NCI-H146 treated with DMSO at 0.1 percent for 48 hours (cell line): ENCODE measurements around the gene MCC.

Source experiments
- DNase-seq: peaks from one replicate; lab custom pipeline; 2025; ENCODE audit not compliant: unreplicated experiment; lab: John Stamatoyannopoulos, UW

Gene MCC

GRCh38 chr5:113181853-113182490 lies 306.3 kb downstream of the MCC start:
- no peak for DNase-seq

DNA sequence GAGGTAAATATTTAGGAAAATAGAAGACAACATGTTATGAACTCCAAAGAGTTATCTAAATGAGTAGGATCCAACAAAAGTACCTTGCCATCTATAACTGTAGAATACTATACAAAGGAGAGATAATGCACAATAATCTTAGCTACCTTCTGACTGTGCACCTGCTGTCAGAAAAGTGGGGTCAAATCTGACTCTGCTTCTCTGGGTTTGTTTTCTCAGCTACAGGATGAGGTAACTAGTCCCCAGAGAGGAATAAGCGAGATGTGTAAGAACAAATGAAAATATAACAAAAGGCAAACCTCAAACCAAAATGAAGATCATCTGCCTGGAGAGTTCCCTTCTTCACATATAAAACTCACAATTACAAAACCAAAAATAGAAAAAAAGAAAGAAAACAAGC lies 306.8 kb downstream of the MCC start:
- no peak for DNase-seq

- no peak for DNase-seq
These were observed 309.1 kb downstream of the MCC start for GRCh38 chr5:113179156-113179555.

GRCh38 chr5:113178073-113178779 lies 310.0 kb downstream of the MCC start:
- DNase-seq, result no peak

- DNase-seq, result no peak
These were observed 311.0 kb downstream of the MCC start for GRCh38 chr5:113177225-113177624.

GRCh38 chr5:113176734-113177133 lies 311.5 kb downstream of the MCC start:
- no peak for DNase-seq

- no peak for DNase-seq
These were observed 312.1 kb downstream of the MCC start for GRCh38 chr5:113176196-113176595.

DNA sequence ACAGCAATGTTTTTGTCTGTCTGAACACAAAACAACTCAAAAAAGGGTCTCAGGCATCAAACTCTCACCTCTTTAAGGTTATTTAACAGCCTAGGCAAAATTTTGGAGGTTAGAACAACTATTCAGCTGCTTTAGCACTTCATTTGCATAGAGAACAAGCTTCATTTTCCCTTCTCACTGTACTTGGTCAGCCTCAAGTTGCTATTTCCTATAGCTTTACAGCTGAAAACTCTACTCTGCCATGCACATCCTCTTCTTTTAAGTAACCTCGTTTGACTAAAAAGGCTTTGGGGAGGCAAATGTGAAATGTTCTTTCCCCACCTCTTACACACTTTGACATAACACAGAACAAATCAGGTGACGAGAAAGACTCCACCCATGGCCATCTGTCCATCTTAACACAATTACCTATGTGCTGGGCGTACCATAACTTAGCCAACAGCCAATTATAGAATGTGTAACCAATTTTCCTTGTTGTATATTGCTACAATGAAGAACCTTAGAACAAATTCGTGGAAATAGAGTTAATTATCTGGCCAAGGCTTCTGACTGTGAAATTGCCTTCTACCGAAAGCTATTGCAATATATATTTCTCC lies 315.9 kb downstream of the MCC start:
- no peak for DNase-seq

DNA sequence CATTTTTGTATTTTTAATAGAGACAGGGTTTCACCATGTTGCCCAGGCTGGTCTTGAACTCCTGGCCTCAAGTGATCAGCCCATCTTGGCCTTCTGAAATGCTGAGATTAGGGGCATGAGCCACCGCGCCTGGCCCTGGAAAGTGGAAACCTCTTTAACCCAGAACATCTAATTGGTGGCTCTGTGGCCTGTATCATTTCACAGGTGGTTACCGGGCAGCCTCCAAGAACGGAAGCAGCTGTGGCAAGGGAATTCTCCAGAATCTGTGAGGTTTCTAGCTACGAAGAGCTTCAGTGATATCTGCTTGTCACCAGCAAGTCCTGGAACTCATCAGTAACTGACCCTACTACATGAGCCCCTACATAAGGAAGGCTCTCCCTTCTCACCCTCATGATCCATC lies 316.7 kb downstream of the MCC start:
- DNase-seq, result no peak

- DNase-seq, result no peak
These were observed 317.5 kb downstream of the MCC start for GRCh38 chr5:113170707-113171106.

- DNase-seq, result no peak
These were observed 318.5 kb downstream of the MCC start for GRCh38 chr5:113169720-113170119.

DNA sequence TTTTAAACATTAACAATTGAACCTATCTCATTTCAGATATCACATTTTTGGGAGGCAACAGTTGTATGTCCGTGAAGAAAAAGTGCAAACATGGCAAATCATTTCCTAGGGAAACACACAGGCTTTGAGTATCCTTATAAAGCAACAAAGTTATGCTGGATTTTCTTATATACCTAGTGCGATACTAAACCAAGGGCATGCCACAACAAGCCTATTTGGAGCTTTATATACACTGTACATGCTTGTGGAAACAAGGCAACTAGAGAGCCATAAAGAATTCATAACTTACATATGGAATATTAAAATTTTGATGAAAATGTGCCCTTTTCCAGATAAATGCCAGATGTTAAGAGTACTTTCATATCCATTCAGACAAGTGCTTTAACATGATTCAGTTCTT lies 320.3 kb downstream of the MCC start:
- no peak for DNase-seq

- DNase-seq, result no peak
These were observed 321.3 kb downstream of the MCC start for GRCh38 chr5:113166852-113167366.

GRCh38 chr5:113166261-113166660 lies 322.0 kb downstream of the MCC start:
- no peak for DNase-seq

- DNase-seq, result no peak
These were observed 324.2 kb downstream of the MCC start for GRCh38 chr5:113164021-113164420.

GRCh38 chr5:113163328-113163727 lies 324.9 kb downstream of the MCC start:
- no peak for DNase-seq

GRCh38 chr5:113162770-113163169 lies 325.5 kb downstream of the MCC start:
- no peak for DNase-seq

DNA sequence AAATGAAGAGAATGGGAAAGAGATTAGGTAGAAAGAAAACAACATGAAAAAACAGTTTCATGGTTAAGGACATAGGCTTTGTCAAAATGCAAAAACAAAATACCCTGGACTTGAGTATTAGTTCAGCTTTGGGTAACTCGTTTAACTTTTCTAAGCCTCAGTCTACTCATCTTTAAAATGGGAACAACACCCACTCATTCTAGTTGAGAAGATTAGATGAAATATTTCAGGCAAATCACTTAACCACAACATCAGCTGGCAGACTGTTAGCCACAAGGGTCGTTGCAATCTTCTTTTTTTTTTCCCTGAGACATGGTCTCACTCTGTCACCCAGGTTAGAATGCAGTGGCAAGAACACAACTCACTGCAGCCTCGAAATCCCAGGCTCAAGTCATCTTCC lies 326.0 kb downstream of the MCC start:
- DNase-seq, result no peak

DNA sequence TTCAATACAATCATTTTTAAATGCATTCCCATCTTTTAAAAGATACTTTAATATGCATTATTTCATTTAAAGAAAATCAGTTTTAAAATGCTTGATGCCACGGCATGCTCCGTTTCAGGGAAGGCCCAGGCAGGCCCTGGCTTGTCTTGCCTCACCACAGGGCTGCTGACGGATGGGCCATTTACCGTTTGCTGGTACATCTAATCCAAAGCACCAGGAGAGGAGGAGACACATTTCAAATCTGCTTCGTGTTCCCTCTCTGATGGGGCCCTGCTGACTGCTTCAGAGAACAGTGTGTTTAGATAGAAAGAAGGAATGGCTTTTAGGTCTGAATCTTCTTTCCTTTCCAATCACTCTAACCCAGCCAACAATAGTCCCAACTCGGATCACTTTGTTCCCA lies 326.4 kb downstream of the MCC start:
- no peak for DNase-seq

DNA sequence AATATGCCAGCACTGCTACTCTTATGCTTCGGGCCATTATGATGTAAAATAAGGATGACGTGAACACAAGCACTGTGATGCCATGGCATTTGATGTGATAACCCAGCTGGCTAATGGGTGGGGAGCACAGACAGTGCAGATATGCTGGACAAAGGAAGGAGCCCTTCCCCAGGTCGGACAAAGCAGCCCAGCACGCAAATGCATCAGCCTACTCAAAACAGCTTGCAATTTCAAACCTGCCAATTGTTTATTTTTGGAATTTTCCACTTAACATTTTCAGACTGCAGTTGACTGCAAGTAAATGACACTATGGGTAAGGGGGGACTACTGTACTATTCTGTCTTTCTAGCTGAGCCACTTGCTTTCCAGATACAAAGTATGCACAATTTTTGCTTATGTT lies 330.4 kb downstream of the MCC start:
- no peak for DNase-seq

DNA sequence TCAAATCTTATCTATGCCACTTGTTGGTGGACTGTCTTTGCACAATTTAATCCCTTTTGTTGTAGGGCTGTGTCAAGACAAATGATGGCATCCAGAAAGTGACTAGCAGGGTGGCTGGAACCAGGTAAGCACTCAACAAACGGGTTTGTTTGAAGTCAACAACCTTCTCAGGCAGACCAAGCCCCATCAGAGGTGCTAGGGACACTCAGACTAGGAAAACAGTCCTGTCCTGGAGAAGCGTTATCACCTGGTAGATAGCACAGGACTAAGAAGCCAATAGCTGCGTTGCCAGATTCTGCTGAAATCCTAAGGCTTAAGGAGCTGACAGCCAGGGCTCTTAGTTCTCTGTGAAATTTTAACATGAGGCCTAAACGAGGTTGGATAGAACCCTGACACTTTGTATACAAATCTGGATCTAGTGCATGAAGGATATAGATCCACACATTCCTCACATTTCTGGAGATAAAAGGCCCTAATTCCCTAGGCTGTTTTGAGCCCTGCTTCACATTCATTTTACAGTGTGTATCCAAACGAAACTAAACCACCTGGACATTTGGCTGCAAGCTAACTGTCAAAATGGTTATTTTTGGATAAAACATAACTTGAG lies 331.9 kb downstream of the MCC start:
- no peak for DNase-seq

DNA sequence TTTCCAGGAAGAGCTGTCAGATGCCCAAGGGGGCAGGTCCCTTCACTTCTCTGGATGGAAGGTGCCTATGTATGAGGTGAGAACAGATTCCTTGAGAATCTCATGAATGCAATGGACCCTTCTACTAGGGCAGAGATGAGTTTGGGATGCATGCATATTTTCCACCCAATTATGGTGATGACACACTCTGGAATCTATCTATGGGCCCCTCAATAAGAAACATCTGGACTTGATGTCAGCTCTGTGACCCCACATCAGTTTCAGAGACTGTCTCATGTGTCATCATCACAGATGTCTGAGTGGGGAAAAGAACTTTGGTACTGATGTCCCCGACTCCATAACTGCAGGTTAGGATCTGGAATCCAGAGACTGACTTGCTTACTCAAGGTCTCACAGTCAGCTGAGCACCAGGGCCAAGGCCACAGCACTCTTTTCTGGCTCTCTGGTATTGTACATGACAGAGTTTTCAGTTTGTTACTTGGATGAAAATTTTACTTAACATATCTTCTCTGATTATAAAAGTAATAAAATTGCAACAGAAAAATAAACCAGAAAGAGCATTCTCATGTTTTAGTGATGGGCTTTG lies 334.6 kb downstream of the MCC start:
- no peak for DNase-seq
